IPS-NIHi7 (cell line): ENCODE data around the gene SEL1L.
"Not testable (repeated sequence)": the region's sequence is repeated elsewhere in the genome, so short reads cannot be mapped to it uniquely, and the experiment has no call there.

Source experiments
- DNase-seq: peaks from one replicate; pipeline ENCODE4 v3.0.0; 2012; ENCODE audit warnings: mixed read lengths; ENCODE audit errors: extremely low spot score

Gene SEL1L

GRCh38 chr14:81525129-81525528 is 8.5 kb downstream of the SEL1L start:
- DNase-seq, result no peak

- DNase-seq, result no peak
Measured at GRCh38 chr14:81523616-81524015, 10.0 kb downstream of the SEL1L start.

DNA sequence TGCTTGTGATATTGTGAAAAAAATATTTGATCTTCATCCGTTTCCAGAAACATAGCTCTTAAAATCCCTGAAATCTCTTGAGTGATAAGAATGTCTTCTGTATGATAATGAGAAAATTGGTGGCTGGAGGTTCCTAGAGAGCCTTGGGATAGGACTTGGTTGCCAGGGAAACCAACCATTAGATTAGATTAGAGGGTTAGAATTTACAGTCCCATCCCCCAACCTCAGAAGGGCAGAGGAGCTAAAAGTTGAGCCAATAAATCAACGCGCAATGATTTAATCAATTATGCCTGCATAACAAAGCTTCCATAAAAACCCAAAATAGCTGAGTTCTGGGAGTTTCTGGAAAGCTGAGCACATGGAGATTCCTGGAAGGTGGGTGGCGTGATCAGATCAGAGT is 10.6 kb downstream of the SEL1L start:
- no peak for DNase-seq

GRCh38 chr14:81521356-81521755 is 12.3 kb downstream of the SEL1L start:
- DNase-seq, result no peak

DNA sequence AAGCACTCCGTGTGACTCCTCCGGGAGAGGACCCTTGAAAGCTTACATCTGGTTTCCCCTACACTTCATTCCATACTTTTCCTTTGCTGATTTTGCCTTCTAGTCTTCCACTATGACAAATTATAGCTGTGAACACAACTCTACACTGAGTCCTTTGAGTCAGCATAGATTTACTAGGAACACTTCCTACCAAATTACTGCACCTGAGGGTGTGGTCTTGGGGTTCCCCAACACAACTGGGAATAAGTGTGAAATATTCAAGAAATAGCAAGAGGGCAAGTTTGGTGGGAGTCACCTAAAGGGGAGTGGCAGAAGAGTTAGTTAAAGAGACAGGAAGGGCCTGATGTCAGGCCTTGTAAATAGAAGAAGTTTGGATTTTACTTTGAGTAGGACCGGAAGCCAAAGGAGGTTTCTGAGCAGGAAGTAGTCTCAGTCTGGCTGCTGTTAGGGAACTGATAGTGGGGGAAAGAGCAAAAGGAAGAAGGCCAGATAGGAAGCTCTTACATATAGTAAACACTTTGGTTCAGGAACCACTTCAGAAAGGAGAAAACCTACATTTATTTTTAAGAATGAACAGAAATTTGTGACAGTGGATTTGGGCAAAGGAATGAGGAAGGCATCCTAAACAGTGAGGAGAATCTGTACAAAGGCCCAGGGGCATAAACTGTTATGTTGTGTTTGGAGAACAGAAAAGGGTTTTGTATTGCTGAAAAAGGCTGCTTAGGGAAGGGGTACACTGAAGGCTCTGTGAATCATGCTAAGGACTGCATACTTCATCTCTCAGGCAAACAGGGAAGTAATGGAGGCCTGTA is 14.2 kb downstream of the SEL1L start:
- no peak for DNase-seq

- DNase-seq, result no peak
Measured at GRCh38 chr14:81517798-81518398, 15.8 kb downstream of the SEL1L start.

DNA sequence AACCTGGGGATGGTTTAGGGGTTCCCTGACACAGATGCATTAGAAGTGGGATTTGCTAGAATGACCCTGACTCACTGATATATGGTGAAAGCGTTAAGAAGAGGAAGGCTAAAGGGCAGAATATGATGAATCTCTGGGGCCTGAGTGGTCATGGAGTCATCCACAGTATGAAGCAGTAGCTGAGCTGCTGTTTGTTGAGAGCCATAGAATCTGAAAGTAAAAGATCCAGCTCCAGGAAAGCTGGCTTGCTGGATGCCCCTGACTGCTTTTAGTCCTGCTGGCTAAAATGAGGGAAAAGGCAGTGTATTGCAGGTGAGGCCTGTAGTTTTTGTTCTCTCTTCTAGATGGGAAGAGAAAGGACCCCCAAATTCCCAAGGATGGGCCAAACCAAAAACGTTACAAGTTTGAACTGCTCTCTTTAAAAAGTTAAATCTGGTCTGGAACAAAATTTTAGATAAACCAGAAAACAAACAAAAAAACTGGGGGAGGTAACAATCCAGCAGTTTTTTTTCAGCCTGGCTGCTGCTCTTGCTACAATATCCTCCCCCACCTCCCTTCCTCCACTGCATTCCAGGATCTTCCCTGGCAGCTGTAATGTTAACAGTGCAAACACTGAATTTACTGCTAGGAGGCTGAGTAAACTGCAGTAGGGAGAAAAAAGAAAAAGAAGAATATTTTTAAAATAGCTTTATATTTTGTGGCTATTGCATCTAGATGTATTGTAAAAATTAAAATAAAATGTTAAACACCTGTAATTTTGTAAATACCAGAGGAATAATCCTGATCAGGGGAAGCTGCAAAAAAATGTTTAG is 16.5 kb downstream of the SEL1L start:
- peak; percentile 48 for DNase-seq

- not testable (repeated sequence) for DNase-seq
Measured at GRCh38 chr14:81515927-81516326, 17.7 kb downstream of the SEL1L start.

DNA sequence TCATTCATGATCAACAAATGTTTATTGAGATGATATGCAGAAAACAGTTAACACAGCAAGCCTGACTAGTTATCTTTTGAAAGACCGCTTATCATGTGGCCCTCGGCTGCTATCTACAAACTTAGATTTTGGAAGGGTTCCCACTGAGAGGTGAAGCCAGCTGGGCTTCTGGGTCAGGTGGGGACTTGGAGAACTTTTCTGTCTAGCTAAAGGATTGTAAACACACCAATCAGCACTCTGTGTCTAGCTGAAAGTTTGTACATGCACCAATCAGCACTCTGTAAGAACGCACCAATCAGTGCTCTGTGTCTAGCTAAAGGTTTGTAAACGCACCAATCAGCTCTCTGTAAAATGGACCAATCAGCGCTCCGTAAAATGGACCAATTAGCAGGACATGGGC is 20.8 kb downstream of the SEL1L start:
- not testable (repeated sequence) for DNase-seq

- DNase-seq, result no peak
Measured at GRCh38 chr14:81511111-81511904, 22.3 kb downstream of the SEL1L start.

DNA sequence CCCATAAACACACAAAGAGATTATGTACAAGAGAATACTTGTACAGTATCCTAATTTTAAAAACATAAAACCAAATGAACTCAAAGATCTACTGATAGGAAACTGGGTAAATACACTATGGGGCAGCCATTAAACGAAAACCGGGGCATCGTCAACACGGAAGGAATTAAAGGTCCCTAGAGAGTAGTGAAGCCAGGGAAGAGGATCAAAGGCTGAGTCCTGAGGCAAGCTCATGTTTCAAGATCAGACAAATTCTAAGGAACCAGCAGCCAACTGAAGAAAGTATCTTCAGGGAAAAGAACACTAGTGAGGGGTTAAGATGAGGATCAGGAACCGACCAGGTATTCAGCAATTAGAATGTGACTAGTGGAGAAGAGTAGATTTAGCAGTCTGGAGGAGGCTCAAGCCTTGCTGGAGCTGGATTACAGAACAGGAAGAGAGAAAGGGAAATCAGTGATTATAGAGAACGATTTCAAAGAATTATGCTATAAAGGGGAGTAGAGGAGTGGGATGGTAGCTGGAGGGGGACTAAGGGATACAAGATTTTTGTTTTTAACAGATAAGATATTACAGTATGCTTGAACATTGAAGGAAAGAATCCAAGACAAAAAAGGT is 23.7 kb downstream of the SEL1L start:
- DNase-seq, result no peak

- no peak for DNase-seq
Measured at GRCh38 chr14:81509321-81509720, 24.3 kb downstream of the SEL1L start.

DNA sequence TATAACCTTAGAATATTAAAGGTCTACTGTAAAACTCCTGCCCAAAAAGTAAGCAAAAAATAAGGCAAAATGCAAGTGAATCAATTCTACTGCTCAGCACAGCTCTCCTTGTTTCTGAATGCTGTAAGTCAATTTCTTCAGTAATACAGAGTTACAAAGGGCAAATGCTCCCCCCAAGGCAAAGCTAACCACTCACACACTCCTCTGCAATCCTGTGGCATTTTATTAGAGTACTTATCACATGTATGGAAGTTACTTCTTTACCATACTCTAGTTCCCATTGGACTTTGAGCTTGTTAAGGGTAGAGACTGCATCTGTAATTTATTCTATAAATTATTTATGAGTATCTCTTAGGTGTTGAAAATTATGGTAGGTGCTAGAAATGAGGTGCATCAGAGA is 27.2 kb downstream of the SEL1L start:
- DNase-seq, result no peak

DNA sequence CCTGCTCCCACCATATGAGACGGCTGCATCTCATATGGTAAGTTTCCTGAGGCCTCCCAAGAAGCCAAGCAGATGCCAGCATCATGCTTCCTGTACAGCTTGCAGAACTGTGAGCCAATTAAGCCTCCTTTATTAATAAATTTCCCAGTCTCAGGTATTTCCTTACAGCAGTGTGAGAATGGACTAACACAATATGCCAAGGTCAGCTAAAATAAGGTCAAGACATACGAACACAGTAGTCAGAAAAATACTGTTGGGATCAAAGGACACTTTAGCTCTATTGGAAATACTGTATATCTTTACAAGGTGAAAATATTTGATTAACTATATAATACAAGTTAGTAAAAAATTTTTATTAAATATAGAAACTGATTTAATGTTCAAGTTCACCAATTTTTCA is 28.8 kb downstream of the SEL1L start:
- DNase-seq, result no peak

DNA sequence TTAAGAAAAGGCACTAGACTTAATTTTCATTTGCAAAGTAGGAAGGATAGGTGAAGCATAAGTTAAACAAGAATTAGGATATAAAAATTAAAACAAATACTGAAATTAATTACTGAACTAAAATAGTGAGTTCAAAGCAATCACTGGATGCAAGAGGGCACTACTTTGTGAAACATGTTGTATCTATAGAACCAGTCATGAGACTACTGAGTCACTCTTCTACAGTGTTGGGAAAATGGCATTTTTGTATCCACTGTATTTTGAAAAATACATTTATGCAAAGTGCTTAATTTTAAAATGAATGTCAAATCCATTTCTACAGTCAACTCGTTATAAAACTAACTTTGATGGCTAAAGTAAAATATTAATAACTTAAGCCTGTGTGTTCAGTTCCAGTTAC is 47.9 kb downstream of the SEL1L start:
- DNase-seq, result no peak

DNA sequence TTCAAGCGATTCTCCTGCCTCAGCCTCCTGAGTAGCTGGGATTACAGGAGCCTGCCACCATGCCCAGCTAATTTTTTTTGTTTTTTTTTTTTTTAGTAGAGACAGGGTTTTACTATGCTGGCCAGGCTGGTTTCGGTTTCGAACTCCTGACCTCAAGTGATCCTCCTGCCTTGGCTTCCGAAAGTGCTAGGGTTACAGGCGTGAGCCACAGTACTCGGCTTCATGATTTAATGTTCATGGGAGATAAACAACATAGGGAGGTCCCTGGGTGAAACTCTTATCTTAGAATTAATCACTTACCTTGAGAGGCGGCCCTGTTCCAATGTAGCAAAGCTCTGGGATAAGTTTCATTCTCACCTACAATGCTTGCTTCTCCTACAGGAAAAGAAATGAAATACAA is 48.3 kb downstream of the SEL1L start:
- no peak for DNase-seq

DNA sequence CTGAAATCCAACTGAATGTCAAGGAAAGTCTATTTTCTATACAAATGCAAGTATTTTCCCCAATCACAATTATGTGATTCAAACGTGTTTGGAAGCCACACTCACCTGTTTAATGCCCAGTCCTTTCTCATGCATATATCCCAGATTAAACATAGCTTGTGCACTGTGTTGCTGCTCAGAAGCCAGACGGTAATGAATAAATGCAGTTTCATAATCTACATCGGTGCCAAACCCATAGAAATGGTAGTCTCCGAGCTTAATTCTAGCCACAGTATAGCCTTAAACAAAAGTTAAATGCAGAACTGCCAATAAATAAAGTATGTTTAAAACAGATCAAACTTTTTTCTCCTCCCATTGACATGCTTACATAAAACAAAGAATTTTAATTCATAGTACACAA is 49.5 kb downstream of the SEL1L start:
- DNase-seq, result no peak

GRCh38 chr14:81480741-81481140 is 52.9 kb downstream of the SEL1L start:
- no peak for DNase-seq

DNA sequence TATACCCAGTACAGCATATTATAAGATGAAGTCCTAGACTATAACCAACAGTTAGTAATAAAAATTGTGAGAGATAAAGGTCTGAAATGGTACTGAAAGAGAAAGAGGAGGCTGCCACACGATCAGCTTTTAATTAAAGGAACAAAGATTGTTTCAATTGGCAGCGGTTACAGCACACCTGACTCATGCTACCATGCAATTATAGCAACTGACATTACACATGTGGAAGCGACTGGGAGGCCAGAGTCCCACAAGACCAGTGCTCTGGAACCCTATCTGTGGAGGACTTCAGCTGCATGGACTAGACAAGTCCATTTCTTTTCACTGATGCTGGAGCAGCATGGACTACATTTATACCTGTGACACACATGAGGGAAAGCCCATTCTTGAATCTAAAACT is 55.2 kb downstream of the SEL1L start:
- no peak for DNase-seq

GRCh38 chr14:81476816-81477215 is 56.8 kb downstream of the SEL1L start:
- DNase-seq, result no peak

- no peak for DNase-seq
Measured at GRCh38 chr14:81474685-81475324, 58.8 kb downstream of the SEL1L start.
